CD1c-positive myeloid dendritic cell (primary cell): ENCODE results near the gene CNN2.

ENCODE experiments used
- DNase-seq: peaks from one replicate; pipeline ENCODE4 v3.0.0-alpha.2; 2016; ENCODE audit errors: extremely low spot score

The CNN2 gene

DNA sequence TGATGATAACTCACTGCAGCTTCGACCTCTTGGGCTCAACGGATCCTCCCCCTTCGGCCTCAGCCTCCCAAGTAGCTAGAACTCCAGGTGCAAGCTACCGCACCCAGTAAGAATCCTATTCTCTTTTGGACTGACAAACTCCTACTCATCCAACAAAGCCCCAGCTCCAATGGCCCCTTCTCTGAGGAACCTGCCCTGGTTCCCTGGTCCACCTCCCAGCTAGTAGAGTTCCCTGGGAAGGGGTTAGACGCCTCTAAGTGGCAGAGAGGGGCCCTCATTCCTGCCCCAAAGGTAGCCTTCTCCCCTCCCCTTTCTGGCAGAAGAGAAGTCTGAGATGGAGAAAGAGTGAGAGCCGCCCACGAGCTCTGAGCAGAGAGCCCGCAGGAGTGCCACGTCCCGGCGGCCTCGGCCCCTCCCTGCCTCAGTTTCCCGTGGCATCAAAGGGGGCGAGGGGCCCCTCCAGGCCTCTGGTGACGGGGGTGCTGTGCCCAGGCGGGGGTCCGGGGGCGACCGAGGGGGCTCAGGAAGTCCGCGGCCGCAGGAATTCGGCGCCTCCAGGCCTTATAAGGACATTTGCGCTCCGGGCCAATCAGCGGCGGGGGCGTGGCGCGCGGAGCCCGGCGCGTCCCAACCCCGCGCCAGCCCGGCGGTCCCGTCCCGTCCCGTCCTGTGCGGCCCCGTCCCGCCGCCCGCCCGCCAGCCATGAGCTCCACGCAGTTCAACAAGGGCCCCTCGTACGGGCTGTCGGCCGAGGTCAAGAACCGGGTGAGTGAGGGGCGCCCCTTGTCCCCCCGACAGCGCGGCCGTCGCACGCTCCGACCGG lies at the start of gene CNN2:
Gene CNN2 (plus strand): TSS at position 649 of the 823 bp plus-strand sequence. CDS start 54 bp downstream, at position 703.
- peak; percentile 86 for DNase-seq

DNA sequence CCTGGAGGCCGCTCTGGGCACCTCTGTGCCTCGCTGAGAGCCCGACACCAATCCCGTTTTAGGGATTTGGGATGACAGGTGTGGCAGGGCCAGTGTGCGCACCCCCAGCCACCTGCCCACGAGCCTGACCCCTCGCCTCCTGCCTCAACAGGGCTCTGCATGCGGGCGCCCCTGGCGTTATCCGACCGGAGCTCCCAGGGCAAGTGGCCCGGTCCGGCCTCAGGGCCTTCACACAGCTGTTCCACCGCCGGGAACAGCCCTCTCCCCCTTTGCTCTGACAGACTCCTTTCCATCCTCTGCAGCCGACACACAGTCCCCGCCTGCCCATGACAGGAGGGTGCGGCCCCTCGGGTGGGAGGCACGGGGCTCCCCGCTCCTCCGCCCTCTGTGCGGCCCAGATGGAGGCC lies 49.3 kb upstream of the CNN2 start:
- DNase-seq: no peak

DNA sequence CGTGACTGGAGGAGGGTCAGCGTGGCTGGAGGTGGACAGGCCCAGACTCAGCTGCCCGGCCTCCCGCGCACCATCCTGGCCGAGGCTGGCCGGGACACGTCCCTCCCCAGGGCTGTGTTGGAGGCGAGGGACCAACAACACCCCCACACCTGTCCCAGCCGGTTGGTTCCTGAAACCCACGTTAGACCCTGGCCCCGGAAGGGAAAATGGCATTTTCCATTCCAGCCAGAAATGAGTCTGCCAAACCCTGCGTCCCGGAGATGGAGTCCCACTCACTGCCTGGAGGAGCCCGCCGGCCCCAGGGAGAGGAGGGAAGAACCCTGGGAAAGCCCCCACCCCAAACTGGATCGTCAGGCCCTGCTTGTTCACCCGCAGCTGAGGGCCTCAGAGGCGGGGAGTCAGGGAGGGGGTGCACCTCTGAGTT lies 47.1 kb upstream of the CNN2 start:
- no peak for DNase-seq

GRCh38 chr19:980133-980998 lies 46.0 kb upstream of the CNN2 start:
- DNase-seq: peak; percentile 56

DNA sequence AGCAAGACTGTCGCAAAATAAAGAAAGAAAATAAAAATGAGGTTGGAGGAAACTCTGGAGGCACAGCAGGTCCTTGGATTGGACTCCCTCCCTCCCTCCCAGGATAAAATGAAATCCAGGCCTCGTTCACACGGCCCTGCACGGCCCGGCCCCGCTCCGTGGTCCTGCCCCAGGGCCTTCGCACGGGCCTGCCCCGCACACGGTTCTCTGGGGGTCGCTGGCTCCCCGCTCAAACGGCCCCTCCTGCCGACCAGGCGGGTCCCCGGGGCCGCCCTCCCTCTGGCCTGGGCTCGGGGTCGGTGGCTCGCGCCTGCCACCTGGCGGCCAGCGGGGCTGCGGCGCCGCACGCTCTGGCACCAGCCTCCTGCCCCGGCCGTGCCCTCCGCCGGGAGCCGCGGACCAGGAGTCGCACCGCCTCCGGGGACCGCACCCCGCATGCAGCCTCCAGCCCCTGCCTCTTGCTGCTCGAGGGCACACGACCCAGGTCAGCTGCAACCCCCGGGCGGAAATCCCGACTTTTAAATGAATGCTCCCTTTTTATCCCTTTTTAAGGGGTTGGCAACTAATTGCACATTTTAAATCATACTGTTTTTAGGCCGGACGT lies 43.7 kb upstream of the CNN2 start:
- peak; percentile 81 for DNase-seq

DNA sequence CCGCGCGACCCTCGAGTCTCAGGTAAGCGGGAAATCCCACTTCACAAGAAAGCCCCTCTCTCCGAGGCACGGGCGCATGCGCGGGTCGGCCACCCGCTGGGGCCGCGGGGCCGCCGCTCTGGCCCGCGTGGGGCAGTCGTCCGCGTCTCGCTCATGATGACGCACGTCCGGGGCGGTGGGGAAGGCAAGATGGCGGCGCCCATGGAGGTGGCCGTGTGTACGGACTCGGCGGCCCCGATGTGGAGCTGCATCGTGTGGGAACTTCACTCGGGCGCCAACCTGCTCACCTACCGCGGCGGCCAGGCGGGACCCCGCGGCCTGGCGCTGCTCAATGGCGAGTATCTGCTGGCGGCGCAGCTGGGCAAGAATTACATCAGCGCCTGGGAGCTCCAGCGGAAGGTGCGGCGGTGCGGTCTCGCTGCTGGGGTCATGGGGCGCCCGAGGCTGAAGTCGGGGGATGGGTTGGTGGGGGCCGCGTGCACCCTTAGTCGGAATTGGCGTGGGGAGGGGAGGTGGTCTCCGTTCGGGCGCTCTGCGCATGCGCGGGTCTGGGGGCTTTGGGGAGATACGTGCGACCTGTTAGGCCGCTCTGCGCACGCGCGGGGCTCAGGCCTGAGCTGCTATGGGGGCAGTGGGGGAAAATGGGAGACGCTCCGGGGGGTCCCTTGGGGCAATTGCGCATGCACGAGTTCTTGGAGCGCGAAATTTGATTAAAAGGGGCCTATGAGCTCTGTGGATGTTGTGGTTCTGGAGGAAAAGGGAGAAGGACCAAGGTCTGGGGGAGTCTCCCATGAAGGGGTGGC lies 42.0 kb upstream of the CNN2 start, which contains the start of gene WDR18:
Gene WDR18 (plus strand): TSS at position 181 of the 803 bp plus-strand sequence. CDS start 9 bp downstream, at position 190.
- peak; percentile 96 for DNase-seq

DNA sequence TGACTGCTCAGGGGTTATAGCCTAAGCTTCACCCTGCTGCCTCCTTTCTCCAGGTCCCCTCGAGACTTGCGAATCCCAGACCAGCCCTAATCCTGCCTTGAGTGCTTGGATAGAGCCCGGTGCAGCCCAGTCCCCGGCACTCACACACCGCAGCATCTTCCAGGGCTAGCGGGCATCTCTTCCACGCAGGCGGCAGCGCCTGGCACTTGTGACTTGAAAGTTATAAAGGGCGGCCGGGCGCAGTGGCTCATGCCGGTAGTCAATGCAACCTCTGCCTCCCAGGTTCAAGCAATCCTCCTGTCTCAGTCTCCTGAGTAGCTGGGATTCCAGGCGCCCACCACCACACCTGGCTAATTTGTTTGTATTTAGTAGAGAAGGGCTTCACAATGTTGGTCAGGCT lies 40.3 kb upstream of the CNN2 start:
- DNase-seq: no peak

DNA sequence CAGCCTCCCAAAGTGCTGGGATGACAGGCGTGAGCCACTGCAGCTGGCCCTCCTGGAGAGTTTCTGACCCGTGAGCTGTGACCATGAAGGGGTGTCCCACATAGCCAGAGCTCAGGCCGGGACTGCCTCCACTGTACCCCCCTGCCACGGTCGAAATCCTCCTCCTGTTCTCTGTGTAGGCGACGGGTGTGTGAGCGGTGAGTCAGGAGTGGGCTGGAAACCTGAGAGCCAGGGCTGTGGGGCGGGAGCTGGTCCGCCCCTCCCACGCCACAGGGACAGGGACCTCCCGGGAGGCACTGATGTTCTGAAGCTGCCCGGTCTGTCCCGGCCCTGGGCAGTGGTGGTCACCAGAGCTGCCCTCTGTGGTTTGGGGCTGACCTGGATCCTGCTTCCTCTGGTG lies 38.3 kb upstream of the CNN2 start:
- DNase-seq: no peak

- no peak for DNase-seq
These were observed 37.9 kb upstream of the CNN2 start for GRCh38 chr19:988510-988909.

GRCh38 chr19:989381-990081 lies 36.9 kb upstream of the CNN2 start:
- DNase-seq: no peak

DNA sequence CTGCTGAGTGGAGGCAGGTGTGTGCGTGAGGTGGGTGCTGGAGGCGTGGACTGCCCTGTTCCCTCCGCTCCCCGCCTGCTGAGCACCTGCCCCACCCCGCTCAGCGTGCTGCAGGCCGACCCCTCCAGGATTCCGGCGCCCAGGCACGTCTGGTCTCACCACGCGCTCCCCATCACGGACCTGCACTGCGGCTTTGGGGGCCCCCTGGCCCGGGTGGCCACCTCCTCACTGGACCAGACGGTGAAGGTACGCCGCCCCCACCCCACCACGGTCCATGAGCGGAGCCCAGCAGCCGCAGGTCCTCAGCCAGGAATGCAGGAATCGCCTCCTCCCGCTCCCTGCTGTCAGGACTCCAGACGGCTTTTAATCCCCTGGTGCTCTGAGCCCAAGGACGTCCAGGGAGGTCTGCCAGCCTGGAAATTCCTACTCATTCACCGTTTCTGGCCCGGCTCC lies 36.3 kb upstream of the CNN2 start:
- no peak for DNase-seq

DNA sequence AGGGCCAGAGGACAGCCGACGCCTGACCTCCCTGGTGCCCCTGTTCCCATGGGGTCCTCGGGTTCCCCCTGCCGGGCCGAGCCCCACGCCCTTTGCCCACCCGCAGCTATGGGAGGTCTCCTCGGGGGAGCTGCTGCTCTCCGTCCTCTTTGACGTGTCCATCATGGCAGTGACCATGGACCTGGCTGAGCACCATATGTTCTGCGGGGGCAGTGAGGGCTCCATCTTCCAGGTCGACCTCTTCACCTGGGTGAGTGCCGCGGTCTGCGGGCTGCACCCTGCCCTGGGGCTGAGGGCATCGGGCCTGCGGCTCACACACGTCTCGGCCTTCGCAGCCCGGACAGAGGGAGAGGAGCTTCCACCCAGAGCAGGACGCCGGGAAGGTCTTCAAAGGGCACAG lies 35.7 kb upstream of the CNN2 start:
- no peak for DNase-seq

DNA sequence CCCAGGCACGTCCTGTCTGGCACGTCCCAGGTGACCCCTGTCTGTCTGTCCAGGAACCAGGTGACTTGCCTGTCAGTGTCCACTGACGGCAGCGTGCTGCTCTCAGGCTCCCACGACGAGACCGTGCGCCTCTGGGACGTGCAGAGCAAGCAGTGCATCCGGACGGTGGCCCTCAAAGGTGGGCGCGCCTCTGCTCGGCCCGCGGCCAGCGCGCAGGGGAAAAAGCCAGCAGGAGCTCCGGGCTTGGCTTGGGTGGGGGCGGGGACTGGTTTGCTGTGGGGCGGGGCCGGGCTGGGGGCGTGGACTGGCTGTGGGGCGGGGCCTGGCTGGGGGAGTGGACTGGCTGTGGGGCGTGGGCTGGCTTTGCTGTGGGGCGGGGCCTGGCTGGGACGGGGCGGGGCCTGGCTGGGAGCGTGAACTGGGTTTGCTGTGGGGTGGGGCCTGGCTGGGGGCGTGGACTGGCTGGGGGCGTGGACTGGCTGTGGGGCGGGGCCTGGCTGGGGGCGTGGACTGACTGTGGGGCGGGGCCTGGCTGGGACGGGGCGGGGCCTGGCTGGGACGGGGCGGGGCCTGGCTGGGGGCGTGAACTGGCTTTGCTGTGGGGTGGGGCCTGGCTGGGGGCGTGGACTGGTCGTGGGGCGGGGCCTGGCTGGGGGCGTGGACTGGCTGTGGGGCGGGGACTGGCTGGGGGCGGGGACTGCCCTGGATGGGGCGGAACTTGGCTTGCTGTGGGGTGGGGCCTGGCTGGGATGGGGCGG lies 35.1 kb upstream of the CNN2 start:
- peak; percentile 30 for DNase-seq

DNA sequence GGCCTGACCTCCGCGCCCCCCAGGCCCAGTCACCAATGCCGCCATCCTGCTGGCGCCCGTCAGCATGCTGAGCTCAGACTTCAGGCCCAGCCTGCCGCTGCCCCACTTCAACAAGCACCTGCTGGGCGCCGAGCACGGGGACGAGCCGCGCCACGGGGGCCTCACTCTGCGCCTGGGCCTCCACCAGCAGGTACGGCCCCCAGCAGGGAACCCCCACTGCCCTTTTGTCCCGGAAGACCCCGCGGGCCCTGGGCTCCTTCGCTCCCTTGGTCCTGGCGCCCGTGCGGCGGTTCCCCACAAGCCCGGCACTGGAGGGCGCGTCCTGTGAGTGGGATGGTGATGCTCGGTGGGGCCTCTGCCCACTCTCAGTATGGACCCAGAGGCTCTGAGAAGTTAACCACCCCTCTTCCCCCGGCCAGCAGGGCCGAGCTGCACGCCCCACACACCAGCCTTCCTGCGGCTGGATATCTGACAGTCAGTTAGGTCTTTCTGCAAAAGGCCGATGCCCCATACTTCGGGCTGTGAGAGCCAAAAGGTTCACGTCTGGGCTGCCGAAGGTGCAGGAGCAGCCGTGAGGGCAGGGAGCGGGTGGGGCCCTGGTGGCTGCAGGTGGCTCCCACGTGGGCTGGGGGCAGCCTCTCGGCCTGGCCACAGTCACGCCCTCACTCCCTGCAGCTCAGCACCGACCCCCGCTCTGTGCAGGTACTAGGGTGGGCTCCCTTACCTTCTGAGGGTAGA lies 34.3 kb upstream of the CNN2 start:
- DNase-seq: no peak

GRCh38 chr19:992670-993055 lies 33.7 kb upstream of the CNN2 start:
- no peak for DNase-seq

DNA sequence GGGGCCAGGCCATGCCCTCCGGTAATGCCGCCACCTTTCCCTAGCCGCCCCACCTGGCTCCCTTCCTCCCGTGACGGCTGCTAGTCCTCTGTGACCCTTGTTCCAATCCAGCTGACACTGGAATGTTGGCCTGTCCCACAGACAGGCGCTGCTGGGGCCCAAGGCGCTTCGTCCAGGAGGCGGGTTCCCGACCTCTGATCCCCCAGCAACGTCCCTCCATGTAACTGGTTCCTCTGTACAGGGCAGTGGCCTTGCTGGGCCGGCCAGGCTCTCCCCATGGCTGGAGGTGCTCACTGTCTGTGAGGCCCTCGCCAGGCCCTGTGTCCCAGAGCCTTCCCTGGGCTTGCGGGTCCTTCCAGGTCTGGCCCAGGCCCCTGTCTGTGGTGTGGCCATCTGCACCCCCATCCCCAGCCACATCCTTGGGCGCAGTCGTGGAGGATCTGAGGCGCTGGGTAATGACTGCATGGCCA lies 33.0 kb upstream of the CNN2 start:
- no peak for DNase-seq

DNA sequence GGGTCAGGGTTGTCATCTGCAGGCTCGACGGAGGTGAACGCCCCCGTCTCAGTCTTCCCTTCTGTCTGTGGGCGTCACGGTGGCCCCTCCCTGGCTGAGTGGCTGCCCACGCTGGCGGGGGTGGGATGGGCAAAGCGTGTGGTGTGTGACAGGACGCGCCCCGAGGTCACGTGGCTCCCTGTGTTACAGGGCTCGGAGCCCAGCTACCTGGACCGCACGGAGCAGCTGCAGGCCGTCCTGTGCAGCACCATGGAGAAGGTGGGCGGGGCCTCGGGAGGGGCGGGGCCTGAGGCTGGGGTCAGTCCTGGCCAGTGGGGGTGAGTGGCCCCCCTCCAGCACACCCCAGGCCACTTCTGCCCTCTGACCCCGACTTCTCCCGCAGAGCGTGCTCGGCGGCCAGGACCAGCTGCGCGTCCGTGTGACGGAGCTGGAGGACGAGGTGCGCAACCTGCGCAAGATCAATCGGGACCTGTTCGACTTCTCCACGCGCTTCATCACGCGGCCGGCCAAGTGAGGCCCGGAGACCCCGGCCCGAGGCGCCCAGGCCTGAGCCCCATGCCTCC lies 32.5 kb upstream of the CNN2 start:
- DNase-seq: no peak

- no peak for DNase-seq
These were observed 31.9 kb upstream of the CNN2 start for GRCh38 chr19:994516-994915.
